GM10847 (cell line): ENCODE data around the gene RFTN1.
A peak's percentile ranks its signal among the peaks of the same experiment; 100 is the strongest.

Source experiments
- POLR2A ChIP-seq: IDR thresholded peaks from 2 replicates; pipeline ENCODE4 v1.6.1; 2011; ENCODE audit not compliant: insufficient read length; ENCODE audit errors: extremely low read depth

RFTN1 gene

GRCh38 chr3:16311960-16312451, 201.5 kb downstream of the RFTN1 start:
- no peak for TF ChIP-seq POLR2A

GRCh38 chr3:16309558-16309957, 203.9 kb downstream of the RFTN1 start:
- TF ChIP-seq POLR2A: no peak

GRCh38 chr3:16308727-16309126, 204.8 kb downstream of the RFTN1 start:
- no peak for TF ChIP-seq POLR2A

GRCh38 chr3:16307832-16308531, 205.5 kb downstream of the RFTN1 start:
- TF ChIP-seq POLR2A: no peak

- peak; percentile 38 for TF ChIP-seq POLR2A
Measured at GRCh38 chr3:16305111-16305541, 208.4 kb downstream of the RFTN1 start.

GRCh38 chr3:16304061-16305010, 209.2 kb downstream of the RFTN1 start:
- no peak for TF ChIP-seq POLR2A

GRCh38 chr3:16303037-16303575, 210.4 kb downstream of the RFTN1 start:
- no peak for TF ChIP-seq POLR2A

GRCh38 chr3:16302082-16302631, 211.3 kb downstream of the RFTN1 start:
- no peak for TF ChIP-seq POLR2A

GRCh38 chr3:16301507-16301906, 212.0 kb downstream of the RFTN1 start:
- TF ChIP-seq POLR2A: no peak

GRCh38 chr3:16300881-16301359, 212.6 kb downstream of the RFTN1 start:
- no peak for TF ChIP-seq POLR2A

GRCh38 chr3:16300307-16300706, 213.2 kb downstream of the RFTN1 start:
- TF ChIP-seq POLR2A: no peak

GRCh38 chr3:16299746-16300145, 213.8 kb downstream of the RFTN1 start:
- TF ChIP-seq POLR2A: no peak

- no peak for TF ChIP-seq POLR2A
Measured at GRCh38 chr3:16298891-16299290, 214.6 kb downstream of the RFTN1 start.

- no peak for TF ChIP-seq POLR2A
Measured at GRCh38 chr3:16297997-16298885, 215.3 kb downstream of the RFTN1 start.
